HepG2 (cell line): ENCODE data around the gene UTS2R. TPM values are rescaled to one million over a fixed set of nuclear protein-coding genes. Genes with fewer than 3 reads are reported as not detected.

Experiments used
- ATAC-seq: fragments of 200-7000 bp; cut with Tn5 transposase; 3 replicates; pipeline ENCODE4 v1.9.1; 2020; ENCODE audit warnings: mild to moderate bottlenecking, moderate library complexity
- BruUV-seq: library from RNA; stranded (reverse); fragments of 400-500 nt; replicated peaks from 2 replicates; lab custom pipeline; 2021; lab: Mats Ljungman, UMichigan
- CTCF ChIA-PET: fragments of 300-600 bp; formaldehyde crosslinking; extraction: SDS; loops from one replicate; lab custom pipeline; 2021; ENCODE audit warnings: low total read pairs, inconsistent platforms, low intra/inter-chr PET ratio; lab: Yijun Ruan, JAX
- POLR2A ChIA-PET: fragments of 350-600 bp; sonication (Branson Sonifier 250); formaldehyde crosslinking; loops from one replicate; lab custom pipeline; 2020; ENCODE audit warnings: antibody characterized with exemption, inconsistent platforms; lab: Yijun Ruan, JAX
- DNase-seq: peaks from one replicate; pipeline ENCODE4 v3.0.0-alpha.2; 2015; ENCODE audit warnings: low spot score
- FAIRE-seq: peaks from 3 replicates; lab custom pipeline; 2011; peaks lifted over from hg19 to GRCh38; lab: Jason Lieb, UNC
- H2AFZ ChIP-seq: one replicate; pipeline ENCODE4 v1.6.1; 2011; ENCODE audit warnings: low read length, inconsistent platforms
- H3K27ac ChIP-seq: fragments of 300-600 bp; 3 replicates; pipeline ENCODE4 v1.8.0; 2011; ENCODE audit warnings: mixed run types, mild to moderate bottlenecking, mixed read lengths, low read length, inconsistent platforms; ENCODE audit not compliant: insufficient read depth; ENCODE audit errors: extremely low read length
- H3K27me3 ChIP-seq, 2 experiments: fragments of 200-600 bp in 1 of 2; 2 replicates in 1 of 2; 3 replicates in 1 of 2; pipeline versions ENCODE4 v1.6.0 to v1.8.0; 2011; ENCODE audit warnings: low read length in 2 of 2, mild to moderate bottlenecking in 2 of 2, moderate library complexity in 2 of 2, inconsistent platforms in 1 of 2; ENCODE audit not compliant: insufficient read depth in 2 of 2, control insufficient read depth in 1 of 2
- H3K36me3 ChIP-seq, 2 experiments: fragments of 200-600 bp in 1 of 2; replicated peaks in 1 of 2; 2 replicates in 1 of 2; 3 replicates in 1 of 2; pipeline versions ENCODE4 v1.5.1 to v1.8.0; 2011; ENCODE audit warnings: low read length in 2 of 2, inconsistent platforms in 1 of 2; ENCODE audit not compliant: insufficient read depth in 2 of 2, control insufficient read depth in 1 of 2
- H3K4me1 ChIP-seq: 2 replicates; pipeline ENCODE4 v1.5.1; 2012; ENCODE audit warnings: low read length, inconsistent platforms; ENCODE audit not compliant: insufficient read depth
- H3K4me2 ChIP-seq: 2 replicates; pipeline ENCODE4 v1.6.0; 2011; ENCODE audit warnings: low read depth, low read length, inconsistent platforms
- H3K4me3 ChIP-seq, 3 experiments: fragments of 200-600 bp in 1 of 3; sonication (generic), shearing (Covaris generic) in 1 of 3; replicated peaks in 1 of 3; 2 replicates each; pipeline ENCODE4 v1.5.1; 2011 to 2016; ENCODE audit warnings: low read length in 3 of 3, inconsistent platforms in 2 of 3, low read depth in 2 of 3, mild to moderate bottlenecking in 2 of 3, control low read depth in 1 of 3, mixed read lengths in 1 of 3; ENCODE audit not compliant: insufficient read depth in 1 of 3
- H3K79me2 ChIP-seq: one replicate; pipeline ENCODE4 v1.6.1; 2011; ENCODE audit warnings: low read length, inconsistent platforms; ENCODE audit not compliant: insufficient read depth
- H3K9ac ChIP-seq: 2 replicates; pipeline ENCODE4 v1.6.0; 2011; ENCODE audit warnings: mild to moderate bottlenecking, low read depth, low read length, inconsistent platforms; ENCODE audit not compliant: insufficient read depth
- H3K9me3 ChIP-seq: 2 replicates; pipeline ENCODE4 v1.5.1; 2012; ENCODE audit warnings: mild to moderate bottlenecking, low read length
- H4K20me1 ChIP-seq: 2 replicates; pipeline ENCODE4 v1.6.0; 2011; ENCODE audit warnings: inconsistent platforms, mild to moderate bottlenecking, low read length, moderate library complexity; ENCODE audit not compliant: insufficient read depth
- AGO2 ChIP-seq: fragments of 200-400 bp; formaldehyde crosslinking; optimal IDR thresholded peaks from 2 replicates; pipeline ENCODE3; 2017; ENCODE audit warnings: mild to moderate bottlenecking, low read depth, low read length, moderate library complexity
- EEA1 ChIP-seq: sonication (generic); formaldehyde crosslinking; IDR thresholded peaks from 2 replicates; pipeline ENCODE4 v1.5.1; 2020; ENCODE audit warnings: mild to moderate bottlenecking, missing genetic modification reagents, borderline replicate concordance
- EED ChIP-seq: sonication (generic); formaldehyde crosslinking; IDR thresholded peaks from 2 replicates; pipeline ENCODE4 v1.5.0; 2020; ENCODE audit warnings: mild to moderate bottlenecking, missing genetic modification reagents
- GLMP ChIP-seq: sonication (generic); formaldehyde crosslinking; IDR thresholded peaks from 2 replicates; pipeline ENCODE4 v1.9.0; 2021; ENCODE audit warnings: missing genetic modification reagents, mild to moderate bottlenecking, borderline replicate concordance
- LRRFIP1 ChIP-seq: sonication (generic); formaldehyde crosslinking; conservative IDR thresholded peaks from 2 replicates; pipeline ENCODE4 v1.4.0; 2020; ENCODE audit warnings: missing genetic modification reagents
- PCBP1 ChIP-seq: fragments of 200-400 bp; formaldehyde crosslinking; IDR thresholded peaks from 2 replicates; pipeline ENCODE4 v1.6.1; 2017; ENCODE audit warnings: mild to moderate bottlenecking, low read depth, low read length, borderline replicate concordance
- RBFOX2 ChIP-seq: fragments of 200-400 bp; formaldehyde crosslinking; IDR thresholded peaks from 2 replicates; pipeline ENCODE4 v1.6.1; 2017; ENCODE audit warnings: low read depth, mild to moderate bottlenecking, low read length
- REPIN1 ChIP-seq: sonication (generic); formaldehyde crosslinking; IDR thresholded peaks from 2 replicates; pipeline ENCODE4 v1.8.0; 2022; ENCODE audit warnings: missing genetic modification reagents, low read depth, mild to moderate bottlenecking, borderline replicate concordance
- SMAD1 ChIP-seq: sonication (generic); formaldehyde crosslinking; IDR thresholded peaks from 2 replicates; pipeline ENCODE4 v1.4.0; 2020; ENCODE audit warnings: missing genetic modification reagents, low read depth, mild to moderate bottlenecking, borderline replicate concordance
- SOX6 ChIP-seq, 2 experiments: fragments of 450-650 bp in 1 of 2; sonication (generic) in 1 of 2; formaldehyde crosslinking in 1 of 2; IDR thresholded peaks; 2 replicates each; pipeline versions ENCODE4 v1.4.0 to v1.6.1; 2017 to 2020; ENCODE audit warnings: antibody characterized with exemption in 1 of 2, mild to moderate bottlenecking in 1 of 2, missing genetic modification reagents in 1 of 2
- ZNF138 ChIP-seq: sonication (generic); formaldehyde crosslinking; IDR thresholded peaks from 2 replicates; pipeline ENCODE4 v1.5.0; 2020; ENCODE audit warnings: mild to moderate bottlenecking, low read depth, missing genetic modification reagents
- ZNF143 ChIP-seq: sonication (generic); formaldehyde crosslinking; IDR thresholded peaks from 2 replicates; pipeline ENCODE4 v1.4.0; 2020; ENCODE audit warnings: missing genetic modification reagents
- ZNF724P ChIP-seq: sonication (generic); formaldehyde crosslinking; IDR thresholded peaks from 2 replicates; pipeline ENCODE4 v1.8.0; 2022; ENCODE audit warnings: missing genetic modification reagents, borderline replicate concordance
- ZNF773 ChIP-seq: sonication (generic); formaldehyde crosslinking; IDR thresholded peaks from 2 replicates; pipeline ENCODE4 v1.4.0; 2020; ENCODE audit warnings: missing genetic modification reagents, borderline replicate concordance
- ZNF790 ChIP-seq: sonication (generic); formaldehyde crosslinking; IDR thresholded peaks from 2 replicates; pipeline ENCODE4 v1.8.0; 2022; ENCODE audit warnings: missing genetic modification reagents, mild to moderate bottlenecking, borderline replicate concordance
- ZNF792 ChIP-seq: IDR thresholded peaks from 2 replicates; pipeline ENCODE4 v1.6.1; 2016
- WGBS: methylation state at CpG from one replicate; pipeline ENCODE4 v1.1.6; 2017; ENCODE audit warnings: low lambda C conversion rate; 5-methylcytosine and 5-hydroxymethylcytosine counted together
- in situ Hi-C: cut with HindIII; loops from 2 replicates; pipeline ENCODE4 v1.10.0; 2017; ENCODE audit warnings: low pct_unique_long_range_greater_than_20kb; ENCODE audit not compliant: extremely low pct_ligation_motif_present
- intact Hi-C: fragments of 100-400 bp; cut with micrococcal nuclease; formaldehyde crosslinking; loops from one replicate; pipeline ENCODE4 v1.10.0; 2022; ENCODE audit not compliant: unreplicated experiment
- polyA plus RNA-seq, 8 experiments: library from polyadenylated mRNA; depleted of rRNA in 3 of 8; stranded (reverse) in 7 of 8; unstranded in 1 of 8; fragments of >200 nt; fragmentation: Illumina TruSeq in 4 of 8; extraction: Trizol in 4 of 8; gene quantifications; 2 replicates each; pipeline versions ENCODE4 v1.2.1 to v1.2.3, GENCODE V29; 2011 to 2016; ENCODE audit warnings: low read depth in 4 of 8, missing spikeins in 1 of 8, mixed read lengths in 1 of 8; ENCODE audit not compliant: insufficient read depth in 1 of 8
- total RNA-seq, 5 experiments: library from RNA; depleted of rRNA; stranded (reverse); fragments of >200 nt; fragmentation: Illumina TruSeq; extraction: Trizol; gene quantifications; 2 replicates each; pipeline ENCODE4 v1.2.3, GENCODE V29; 2016; ENCODE audit warnings: low read depth in 1 of 5

The UTS2R gene
- total and polyA plus RNA-seq, 2 of the 13 experiments (the other 11 are each of a cell fraction or from before 2014, with no cell fraction given): 0.13 to 0.15 TPM

- TF ChIP-seq SMAD1: no peak
- 0 out of 2 replicates have a peak, but pooled peaks have one; percentile 5 for TF ChIP-seq EED (CRISPR knock-in tag)
- no peak for TF ChIP-seq ZNF792
Observed at GRCh38 chr17:82333279-82334171, 38.0 kb upstream of the UTS2R start, which contains the start of gene SECTM1 (continued).

- Histone ChIP-seq H3K4me1 (peaks cover 89% of the 10 kb centered on the region), H3K9ac (no peak overlapping the region), H3K4me3 (no peak overlapping the region), H3K27ac (peak overlapping the region; percentile 38), H3K27me3 (no peaks in the 10 kb centered on the region), H3K36me3 (no peaks in the 10 kb centered on the region), H3K79me2 (peaks cover 3% of the 10 kb centered on the region), H3K4me2 (peak overlapping the region; percentile 71), H2AFZ (no peak overlapping the region), H4K20me1 (no peaks in the 10 kb centered on the region), H3K9me3 (no peaks in the 10 kb centered on the region)
- FAIRE-seq (no peak), DNase-seq (no peak), ATAC-seq (no peak)
- POLR2A ChIA-PET: interaction anchor here (5.3 to 20.8 kb wide), 2 partner anchors 12 to 34 kb away, joined by 44 to 270 read pairs; no protein-coding TSS in a partner anchor
- no TSS peak for BruUV-seq
- CTCF ChIA-PET: no interaction called here
- WGBS: 94% methylated on average over 24 of the region's 25 CpGs
- in situ Hi-C loops: no loop called here
- intact Hi-C loops: loop anchor here (10.0 kb wide), 1 partner anchor 181 kb away; the partner anchor contains the start of gene FOXK2
- TF ChIP-seq ZNF143: no peak
- 0 out of 2 replicates have a peak, but pooled peaks have one; percentile 47 for TF ChIP-seq PCBP1
- peak; percentile 74 for TF ChIP-seq AGO2
- TF ChIP-seq ZNF138 (CRISPR knock-in tag): no peak
- TF ChIP-seq ZNF724P (CRISPR knock-in tag): no peak
- peak; percentile 53 for TF ChIP-seq RBFOX2
- TF ChIP-seq LRRFIP1: no peak
- no peak for TF ChIP-seq REPIN1 (CRISPR knock-in tag)
- no peak for TF ChIP-seq SOX6 (IDR thresholded peaks at IDR 0.05)
- TF ChIP-seq SOX6 (CRISPR knock-in tag; IDR thresholded peaks at IDR 0.05): no peak
- TF ChIP-seq ZNF790 (CRISPR knock-in tag): no peak
- no peak for TF ChIP-seq ZNF773 (CRISPR knock-in tag)
- no peak for TF ChIP-seq GLMP (CRISPR knock-in tag)
- TF ChIP-seq EEA1 (CRISPR knock-in tag): 0 out of 2 replicates have a peak, but pooled peaks have one; percentile 16
Observed at GRCh38 chr17:82334204-82334621, 37.4 kb upstream of the UTS2R start.
